Activated CD4-positive, alpha-beta T cell treated with anti-CD3 and anti-CD28 coated beads for 1 hour (primary cell): ENCODE results near the gene BCAR3.
"Not testable (repeated sequence)": the region's sequence is repeated elsewhere in the genome, so short reads cannot be mapped to it uniquely, and the experiment has no call there.

ENCODE experiments used
- DNase-seq: peaks from one replicate; pipeline ENCODE4 v3.0.0-alpha.2; 2020

BCAR3 gene

GRCh38 chr1:93593854-93594602 is 87.6 kb downstream of the BCAR3 start:
- DNase-seq: no peak

DNA sequence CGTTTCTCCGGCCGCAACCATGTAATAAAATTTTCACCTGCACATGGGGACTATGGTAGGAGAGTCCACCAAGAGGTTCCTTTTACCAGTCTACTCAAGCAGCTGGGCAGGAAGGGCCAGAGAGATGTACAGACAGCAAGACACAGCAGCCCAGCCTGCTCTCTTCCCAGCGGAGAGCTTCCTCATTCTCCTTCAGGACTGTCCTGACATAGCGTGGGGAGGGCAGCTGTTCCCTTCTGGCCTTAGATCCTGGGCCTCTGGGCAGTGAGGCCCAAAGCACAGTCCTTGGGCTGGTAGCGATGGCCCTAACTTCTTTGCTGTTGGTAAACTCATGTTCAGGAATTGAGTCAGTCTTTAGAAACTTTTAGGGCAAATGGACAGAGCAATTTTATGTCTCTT is 89.1 kb downstream of the BCAR3 start:
- no peak for DNase-seq

DNA sequence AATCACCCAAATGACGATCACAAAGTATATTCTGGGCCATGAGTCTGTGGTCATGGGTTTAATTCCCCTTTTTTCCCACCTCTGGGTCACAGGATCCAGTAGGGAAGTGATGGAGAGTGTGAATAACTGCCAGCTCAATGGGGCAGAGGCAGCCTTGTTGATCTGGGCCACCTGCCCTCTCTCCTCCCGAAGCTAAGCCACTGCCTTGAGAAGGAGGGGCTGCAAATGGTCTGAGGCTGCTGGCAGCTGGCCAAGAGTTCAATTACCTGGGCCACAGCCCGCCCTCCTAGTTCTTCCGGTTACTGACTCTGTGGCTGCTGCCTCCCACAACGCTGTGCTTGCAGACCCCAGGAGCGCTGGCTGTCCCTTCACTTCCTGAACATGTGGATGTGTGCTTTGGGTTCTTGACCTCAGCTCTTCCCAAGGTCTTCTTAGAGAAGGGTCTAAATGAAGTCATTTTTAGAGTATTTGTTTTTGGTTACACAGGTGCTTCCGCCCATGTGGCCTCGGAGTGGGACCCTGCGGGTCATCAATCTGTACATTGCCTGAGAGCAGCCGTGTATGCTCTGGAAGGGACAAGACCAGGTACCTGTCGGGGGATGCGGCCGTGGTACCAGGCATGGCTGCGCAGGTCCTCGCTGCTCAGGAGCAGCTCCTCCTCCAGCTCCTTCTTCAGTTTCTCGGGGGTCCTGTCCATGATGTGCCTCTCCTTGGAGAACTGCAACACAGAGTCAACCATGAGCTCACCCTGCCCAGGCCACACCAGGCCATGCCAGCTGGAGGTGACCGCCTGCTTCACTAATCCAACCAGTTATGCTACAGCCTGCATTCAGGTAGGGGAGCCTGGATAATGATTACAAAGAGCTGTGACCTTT is 89.7 kb downstream of the BCAR3 start:
- no peak for DNase-seq

DNA sequence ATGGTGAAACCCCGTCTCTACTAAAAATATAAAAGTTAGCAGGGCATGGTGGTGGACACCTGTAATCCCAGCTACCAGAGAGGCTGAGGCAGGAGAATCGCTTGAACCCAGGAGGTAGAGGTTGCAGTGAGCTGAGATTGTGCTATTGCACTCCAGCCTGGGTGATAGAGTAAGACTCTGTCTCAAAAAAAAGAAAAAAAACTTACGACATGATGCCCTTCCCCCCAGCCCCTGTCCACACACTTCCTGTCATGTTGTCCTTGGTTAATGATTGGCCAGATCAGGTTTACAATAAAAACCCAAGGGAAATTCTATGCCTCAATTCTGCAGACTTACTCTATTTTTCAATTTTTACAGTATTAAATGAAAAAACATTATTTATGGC is 90.4 kb downstream of the BCAR3 start:
- not testable (repeated sequence) for DNase-seq

DNA sequence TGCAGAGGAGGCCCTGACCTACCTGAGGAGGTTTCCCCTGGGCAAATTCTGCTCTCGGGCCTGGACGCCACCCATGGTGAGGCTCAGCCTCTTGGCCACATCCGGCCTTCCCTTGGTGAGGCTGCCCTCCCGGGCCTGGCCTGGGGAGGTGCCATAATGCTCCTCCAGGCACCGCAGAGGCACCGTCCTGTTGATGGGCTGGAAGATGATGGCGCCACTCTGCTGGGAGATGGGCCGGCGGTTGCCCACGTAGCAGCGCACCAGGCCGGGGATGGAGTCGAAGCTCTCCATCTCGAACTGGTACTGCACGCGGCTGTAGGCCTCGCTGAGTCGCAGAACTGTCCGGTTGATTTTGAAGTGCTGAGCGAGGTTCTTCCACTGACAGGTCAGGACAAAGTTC is 92.7 kb downstream of the BCAR3 start:
- no peak for DNase-seq

DNA sequence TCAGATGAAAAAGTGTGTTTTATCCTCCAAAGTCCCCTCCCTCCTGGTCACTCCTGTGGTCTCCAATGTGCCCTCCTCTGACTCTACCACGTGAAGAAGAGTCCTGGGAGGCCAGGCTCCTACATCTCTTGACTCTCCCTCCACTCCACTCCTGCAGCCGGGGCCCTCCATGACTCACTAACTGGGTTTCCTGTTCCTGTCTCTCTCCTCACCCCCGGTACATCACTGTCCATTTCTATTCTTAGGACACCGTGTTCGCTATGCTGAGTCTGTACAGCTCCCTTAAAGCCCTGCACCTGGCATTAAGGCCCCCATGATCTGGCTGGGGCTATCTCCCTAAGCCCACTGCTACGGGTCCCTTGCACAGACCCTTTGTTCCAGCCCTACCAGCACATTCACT is 93.4 kb downstream of the BCAR3 start:
- no peak for DNase-seq

GRCh38 chr1:93587354-93587753 is 94.3 kb downstream of the BCAR3 start:
- DNase-seq: no peak

- no peak for DNase-seq
Measured at GRCh38 chr1:93585059-93585966, 96.3 kb downstream of the BCAR3 start.

GRCh38 chr1:93584261-93585003 is 97.2 kb downstream of the BCAR3 start:
- no peak for DNase-seq

- DNase-seq: no peak
Measured at GRCh38 chr1:93581917-93582850, 99.5 kb downstream of the BCAR3 start.

DNA sequence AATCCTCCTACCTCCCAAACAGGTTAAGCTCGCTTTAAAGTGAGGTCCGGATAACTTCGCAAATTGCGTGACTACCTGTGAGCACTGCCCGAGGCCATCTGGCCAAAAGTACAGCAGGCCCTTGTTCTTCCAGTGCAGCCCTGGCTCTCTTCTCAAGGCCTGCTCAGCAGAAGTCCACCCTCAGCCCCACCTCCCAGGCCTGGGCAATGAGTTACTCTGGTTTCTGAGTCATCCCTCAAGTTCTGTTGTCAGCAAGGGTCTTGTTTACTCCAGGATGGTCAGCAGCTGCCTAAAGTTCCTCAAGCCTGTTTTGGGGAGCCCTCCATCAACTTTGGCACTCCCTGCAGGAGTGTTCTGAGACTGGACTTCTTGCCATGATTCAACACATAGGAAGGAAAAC is 101.7 kb downstream of the BCAR3 start:
- DNase-seq: no peak

DNA sequence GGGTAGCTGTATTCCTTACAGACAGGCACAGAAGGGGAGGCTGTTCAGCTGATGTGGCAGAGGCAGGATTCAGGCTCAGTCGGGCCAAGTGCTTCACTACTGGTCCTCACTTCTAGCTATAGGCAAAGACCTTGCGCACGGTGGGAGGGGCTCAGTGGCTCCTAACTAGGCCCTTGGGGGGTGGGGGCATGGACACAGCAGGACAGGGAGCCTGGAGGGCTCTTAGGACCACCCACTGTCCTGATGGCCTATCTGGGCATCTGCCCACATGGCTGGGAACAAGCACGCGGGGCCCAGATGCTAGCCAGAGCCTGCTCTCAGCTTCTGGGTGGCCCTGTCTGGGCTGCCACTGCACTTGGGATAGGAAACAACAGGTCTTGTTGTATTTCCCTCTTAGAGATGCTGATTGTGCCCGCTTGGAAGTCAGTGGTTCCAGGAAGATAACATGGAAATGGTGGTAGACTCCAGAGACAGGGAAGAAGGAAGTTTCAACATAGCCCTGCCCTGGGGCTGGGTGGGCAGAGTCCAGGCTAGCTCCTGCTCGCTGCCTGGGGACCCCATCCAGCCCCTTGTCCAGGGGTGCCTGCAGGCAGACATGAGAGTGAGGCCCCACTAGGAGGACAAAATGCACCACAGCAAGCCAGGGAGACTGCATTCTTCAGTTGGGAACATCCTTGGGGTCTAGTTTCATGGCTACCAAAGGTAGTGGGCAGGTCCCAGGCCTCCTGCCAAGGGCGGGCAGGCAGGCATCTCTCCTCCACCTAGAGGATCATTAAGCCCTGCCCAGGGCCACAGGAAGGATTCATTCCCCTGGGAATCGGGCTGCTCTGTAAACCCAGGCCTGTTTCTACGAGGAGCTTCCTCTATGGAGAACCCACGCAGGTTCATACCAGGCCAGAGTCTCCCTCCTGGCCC is 102.5 kb downstream of the BCAR3 start:
- DNase-seq: no peak

DNA sequence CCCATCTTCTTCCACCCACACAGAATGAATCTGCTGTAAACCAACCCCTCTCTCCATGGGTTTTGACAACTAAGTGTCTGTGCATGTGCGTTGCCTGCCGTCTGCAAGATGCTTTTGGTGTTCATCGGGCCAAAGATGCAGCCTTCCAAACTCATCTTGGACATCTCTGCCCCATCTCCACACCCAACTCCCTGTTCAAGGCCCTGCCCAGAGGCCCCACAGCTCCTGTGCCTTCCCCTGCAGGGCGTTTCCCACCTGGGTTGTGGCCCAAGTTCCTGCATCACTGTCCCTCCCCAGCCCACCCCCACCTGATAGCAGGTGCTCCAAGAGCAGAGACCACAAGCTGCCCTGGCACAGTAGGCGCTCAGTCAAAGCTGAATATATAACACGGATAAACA is 103.2 kb downstream of the BCAR3 start:
- DNase-seq: no peak

DNA sequence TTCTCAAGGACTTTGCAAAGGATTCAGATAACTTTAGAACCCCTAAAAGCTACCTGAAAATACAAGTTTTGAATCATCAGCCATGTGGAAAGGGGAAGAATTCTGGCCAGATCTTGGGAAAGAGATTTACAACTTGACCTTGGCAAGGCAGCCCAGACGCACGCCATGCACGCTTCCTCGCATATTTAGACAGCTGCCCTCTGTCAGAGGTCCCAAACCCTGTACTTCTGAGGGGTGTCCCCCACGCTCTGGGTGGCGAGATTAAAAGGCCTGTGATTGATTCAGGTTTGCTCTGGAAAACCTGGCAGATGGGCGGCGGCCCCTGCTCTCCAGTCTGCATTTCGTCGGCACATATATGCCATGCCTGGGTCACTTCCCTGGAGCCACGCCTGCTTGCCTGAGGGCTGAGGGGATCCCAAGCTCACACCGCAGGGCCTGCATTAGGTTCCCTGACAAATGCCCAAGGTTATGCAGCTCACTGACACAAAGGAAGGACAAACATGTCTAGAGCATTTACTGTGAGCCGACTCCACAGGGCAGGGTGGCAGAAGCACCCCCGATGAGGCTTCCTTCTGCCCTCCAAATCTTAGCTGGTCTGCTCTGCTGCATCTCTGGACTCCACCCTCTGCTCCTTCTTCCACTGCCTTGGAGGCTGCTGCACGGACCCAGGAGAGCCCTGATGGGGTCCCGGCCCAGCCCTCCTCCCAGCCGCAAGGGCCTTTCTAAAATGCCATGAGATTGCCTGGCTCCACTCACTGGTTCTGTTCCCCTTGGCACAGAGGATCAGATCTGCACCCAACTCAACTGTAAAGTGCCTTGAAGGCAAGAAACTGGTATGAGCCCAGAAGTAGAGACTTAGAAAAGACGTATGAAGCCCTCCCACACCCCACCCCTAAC is 103.9 kb downstream of the BCAR3 start:
- DNase-seq: no peak

GRCh38 chr1:93576746-93577145 is 104.9 kb downstream of the BCAR3 start:
- no peak for DNase-seq

DNA sequence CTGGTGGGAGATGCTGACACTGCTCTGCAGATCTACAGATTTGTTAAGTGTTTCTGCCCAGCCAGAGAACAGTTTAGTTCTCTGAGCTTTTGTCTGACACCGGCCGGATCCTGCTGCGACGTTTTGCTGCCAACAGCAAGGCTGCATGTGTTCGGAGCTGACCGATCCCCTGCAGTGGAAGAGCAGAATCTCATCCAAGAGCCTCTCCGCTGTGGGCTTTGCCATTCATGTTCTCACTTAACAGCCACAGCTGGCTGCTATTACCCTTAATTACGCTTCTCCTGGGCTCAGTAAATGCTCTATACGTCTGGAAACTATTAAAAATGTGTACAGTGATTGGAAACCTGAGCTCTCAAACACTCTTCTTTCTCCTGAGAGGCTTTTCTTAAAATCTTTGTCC is 105.3 kb downstream of the BCAR3 start:
- DNase-seq: no peak

GRCh38 chr1:93575621-93576284 is 105.9 kb downstream of the BCAR3 start:
- DNase-seq: no peak

DNA sequence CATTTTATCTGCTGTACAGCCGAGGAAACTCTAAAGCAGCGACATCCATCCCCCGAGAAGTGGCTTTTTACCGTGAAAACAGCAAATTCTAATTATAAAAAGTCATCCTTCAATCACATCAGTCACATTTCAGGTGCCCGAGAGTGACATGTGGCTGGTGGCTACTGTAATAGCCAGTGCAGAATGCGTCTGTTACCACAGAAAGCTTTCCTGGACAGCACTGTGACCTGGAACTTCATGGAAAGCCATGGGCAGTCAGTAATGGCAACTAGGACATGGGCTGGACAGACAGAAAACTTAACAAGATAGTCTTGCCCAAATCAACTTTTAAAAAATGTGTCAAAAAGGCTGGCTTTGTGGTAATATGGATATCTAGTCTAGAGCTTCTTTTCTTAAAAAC is 106.6 kb downstream of the BCAR3 start:
- no peak for DNase-seq

DNA sequence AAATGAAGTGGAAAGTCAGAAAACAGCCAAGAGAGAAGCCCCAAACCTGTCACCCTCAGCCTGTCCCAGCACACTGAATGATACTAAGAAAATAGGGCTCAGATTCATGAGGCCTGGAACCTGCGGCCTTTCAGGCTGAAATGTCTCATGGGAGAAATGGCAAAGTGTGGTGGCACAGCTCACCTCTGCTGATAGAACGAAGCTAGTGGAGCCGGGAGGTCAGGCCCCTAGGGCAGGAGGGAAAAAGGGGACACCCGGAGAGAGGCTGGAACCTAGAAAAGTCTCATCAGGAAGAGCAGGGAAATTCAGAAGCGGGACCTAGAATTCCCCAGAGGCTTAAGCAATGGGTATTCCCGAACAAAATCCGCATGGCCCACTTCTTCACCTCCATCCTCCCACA is 107.1 kb downstream of the BCAR3 start:
- no peak for DNase-seq
